Activated T-cell treated with anti-CD3 and anti-CD28 coated beads, Interleukin-2, amount 50 U/mL, for 72 hours (primary cell): ENCODE data around the gene PPP1R13B. TPM values are rescaled to one million over a fixed set of nuclear protein-coding genes. Genes with fewer than 3 reads are reported as not detected.

ENCODE experiments used
- ATAC-seq, 2 donors: fragments of 150-1000 bp; cut with Tn5 transposase; replicated peaks in 1 of 2; 2 replicates each; pipeline ENCODE4 v1.10.0; 2021; ENCODE audit warnings: moderate library complexity in 2 of 2, mild to moderate bottlenecking in 1 of 2
- DNase-seq, 2 donors: peaks; one replicate each; pipeline ENCODE4 v3.0.0; 2021 to 2022; ENCODE audit warnings: mixed read lengths in 1 of 2
- H3K27ac Mint-ChIP-seq: one replicate; pipeline ENCODE4 v1.8.0; 2022; ENCODE audit warnings: mild to moderate bottlenecking, moderate library complexity, mixed read lengths
- H3K27me3 Mint-ChIP-seq: one replicate; pipeline ENCODE4 v1.8.0; 2022; ENCODE audit warnings: low read depth, mixed read lengths
- H3K36me3 Mint-ChIP-seq, 2 donors: one replicate each; pipeline ENCODE4 v1.8.0; 2022; ENCODE audit warnings: mixed read lengths in 2 of 2, mild to moderate bottlenecking in 1 of 2; ENCODE audit not compliant: insufficient read depth in 2 of 2
- H3K4me1 Mint-ChIP-seq: one replicate; pipeline ENCODE4 v1.8.0; 2022; ENCODE audit warnings: low read depth, mixed read lengths
- H3K4me3 Mint-ChIP-seq, 2 donors: one replicate each; pipeline ENCODE4 v1.8.0; 2022; ENCODE audit warnings: mild to moderate bottlenecking in 2 of 2, mixed read lengths in 2 of 2, moderate library complexity in 2 of 2
- H3K9me3 Mint-ChIP-seq, 2 donors: one replicate each; pipeline ENCODE4 v1.8.0; 2022; ENCODE audit warnings: mixed read lengths in 2 of 2
- total RNA-seq, 2 donors: library from RNA; stranded (reverse); gene quantifications; one replicate each; pipeline ENCODE4 v1.2.3, GENCODE V29; 2022

PPP1R13B gene
- total RNA-seq, 2 donors from 2014 or later, result 13.8 to 15.4 TPM

DNA sequence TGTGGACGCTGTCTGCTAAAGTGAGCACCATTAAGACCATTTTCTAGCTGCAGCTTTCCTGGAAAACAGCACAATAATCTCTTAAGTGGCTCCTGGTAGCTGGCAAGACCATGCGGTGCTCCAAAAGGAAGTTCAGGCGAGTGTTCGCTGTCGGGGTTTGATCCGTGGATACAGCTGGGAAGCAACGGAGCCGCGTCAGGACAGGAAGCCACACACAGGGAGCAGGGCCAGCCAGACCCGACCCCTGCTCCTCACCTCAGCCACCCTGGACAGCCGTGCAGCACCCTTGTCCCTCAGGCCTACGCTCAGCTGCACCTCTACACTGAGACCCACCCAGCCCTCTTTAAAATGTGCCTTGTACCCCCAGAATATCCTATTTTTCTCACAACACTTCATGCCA lies 112.4 kb downstream of the PPP1R13B start:
- Mint-ChIP-seq H3K4me3 (no peak overlapping the region), H3K36me3 (no peaks in the 10 kb centered on the region), H3K4me1 (no peaks in the 10 kb centered on the region), H3K27ac (no peak overlapping the region), H3K27me3 (no peaks in the 10 kb centered on the region), H3K9me3 (no peaks in the 10 kb centered on the region)
- DNase-seq, result no peak
- no peak for ATAC-seq

DNA sequence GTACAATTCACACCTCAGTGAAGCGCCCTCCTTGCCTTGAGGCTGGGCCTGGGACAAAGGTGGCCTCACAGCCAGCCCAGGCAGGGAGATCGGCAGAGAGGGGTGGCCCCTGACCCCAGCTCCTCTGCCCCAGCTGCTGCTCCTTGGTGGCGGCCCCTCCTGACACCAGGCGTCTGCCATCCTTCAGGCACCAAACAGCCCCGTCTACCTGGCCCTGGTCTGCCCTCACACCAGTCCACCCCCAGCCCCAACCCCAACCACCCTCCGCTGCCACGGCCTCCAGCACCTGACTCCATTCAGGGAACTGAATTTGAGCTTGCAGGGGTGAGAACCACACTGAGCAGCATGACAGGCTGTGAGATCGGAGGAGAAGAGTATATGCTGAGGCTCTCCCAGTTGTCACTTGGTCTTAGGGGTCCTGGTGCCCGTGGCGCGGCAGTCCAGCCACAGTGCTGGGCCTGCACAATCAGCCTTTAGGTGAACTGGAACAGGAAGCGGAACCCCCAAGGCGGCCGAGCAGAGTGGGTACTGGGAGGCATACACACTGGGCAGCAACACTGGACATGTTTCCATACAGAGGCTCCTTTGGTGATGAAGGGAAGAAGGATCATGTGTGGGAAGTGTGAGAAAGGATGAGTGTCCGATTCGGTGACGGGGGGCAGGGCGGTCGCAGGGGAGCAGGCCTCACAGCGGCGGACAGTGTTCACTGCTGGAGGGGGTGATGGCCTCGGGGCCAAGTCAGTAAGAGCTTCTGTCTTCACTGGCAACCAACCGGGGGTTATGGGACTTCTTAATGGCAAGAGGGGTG lies 113.1 kb downstream of the PPP1R13B start:
- H3K4me1 Mint-ChIP-seq, result no peaks in the 10 kb centered on the region
- H3K27me3 Mint-ChIP-seq, result no peaks in the 10 kb centered on the region
- DNase-seq (no peak), ATAC-seq (no peak)
- H3K4me3 Mint-ChIP-seq, result no peak overlapping the region
- H3K27ac Mint-ChIP-seq, result no peak overlapping the region
- no peaks in the 10 kb centered on the region for H3K9me3 Mint-ChIP-seq
- peaks cover 0 to 2% of the 10 kb centered on the region in 2 donors for H3K36me3 Mint-ChIP-seq

DNA sequence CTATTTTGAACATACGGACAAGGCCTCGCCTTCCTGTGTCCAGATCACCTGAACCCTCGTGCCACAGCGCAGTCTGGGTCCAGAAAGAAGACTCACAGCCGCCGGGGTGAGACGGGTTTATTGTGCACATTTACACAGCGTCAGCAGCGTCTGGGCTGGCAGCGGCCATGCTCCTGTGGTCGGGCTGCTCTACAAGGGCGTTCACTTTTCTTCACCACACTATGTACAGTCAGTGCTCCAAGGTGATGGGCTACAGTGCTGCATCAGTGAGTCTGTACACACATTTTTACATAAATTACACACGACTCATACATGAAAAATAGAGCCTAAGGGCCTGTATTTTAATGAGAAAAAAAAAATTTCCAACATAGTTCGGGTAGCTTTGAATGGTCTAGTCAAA lies 113.7 kb downstream of the PPP1R13B start:
- H3K4me1 Mint-ChIP-seq, result no peaks in the 10 kb centered on the region
- H3K27me3 Mint-ChIP-seq, result no peaks in the 10 kb centered on the region
- DNase-seq (no peak), ATAC-seq (no peak)
- H3K36me3 Mint-ChIP-seq, result peaks cover 0 to 2% of the 10 kb centered on the region in 2 donors
- H3K27ac Mint-ChIP-seq, result no peak overlapping the region
- H3K4me3 Mint-ChIP-seq, result no peak overlapping the region
- no peaks in the 10 kb centered on the region for H3K9me3 Mint-ChIP-seq

DNA sequence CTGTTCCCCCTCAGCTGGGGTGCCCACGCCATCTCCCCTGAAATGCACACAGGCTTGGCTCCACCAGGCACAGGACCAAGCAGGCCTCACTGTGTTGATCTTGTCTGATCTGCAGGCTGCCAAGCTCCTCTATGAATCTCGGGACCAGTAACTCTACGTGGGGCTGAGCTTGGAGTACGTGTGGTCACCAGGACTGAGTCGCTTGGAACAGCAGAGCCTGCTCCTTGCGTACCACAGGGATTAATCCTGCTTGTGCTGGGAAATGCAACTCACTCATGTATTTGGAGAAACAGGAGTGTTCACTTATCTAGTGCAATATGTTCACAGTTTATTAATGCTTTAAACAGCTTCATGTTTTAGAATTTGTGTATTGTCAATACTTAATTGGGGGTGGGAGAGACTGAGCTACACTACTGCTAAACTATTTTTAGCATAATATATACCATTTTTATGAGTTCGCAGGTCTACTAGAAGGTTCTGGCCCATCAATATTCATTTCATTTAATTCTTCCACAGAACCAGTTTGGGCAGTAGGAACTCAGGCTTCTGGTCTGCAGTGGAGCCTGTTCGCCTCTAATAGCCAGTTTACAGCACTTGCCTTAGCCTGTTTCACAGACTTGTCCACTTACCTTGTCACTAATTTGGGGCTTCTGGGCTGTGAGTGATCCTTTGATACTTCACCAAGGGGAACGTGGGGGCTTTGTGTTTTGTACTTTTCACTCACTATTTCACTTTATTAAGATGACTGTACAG lies 114.3 kb downstream of the PPP1R13B start:
- H3K36me3 Mint-ChIP-seq, result peaks cover 0 to 2% of the 10 kb centered on the region in 2 donors
- H3K27me3 Mint-ChIP-seq, result no peaks in the 10 kb centered on the region
- H3K27ac Mint-ChIP-seq, result no peak overlapping the region
- ATAC-seq (no peak), DNase-seq (no peak)
- no peaks in the 10 kb centered on the region for H3K4me1 Mint-ChIP-seq
- no peaks in the 10 kb centered on the region for H3K9me3 Mint-ChIP-seq
- H3K4me3 Mint-ChIP-seq, result no peak overlapping the region

DNA sequence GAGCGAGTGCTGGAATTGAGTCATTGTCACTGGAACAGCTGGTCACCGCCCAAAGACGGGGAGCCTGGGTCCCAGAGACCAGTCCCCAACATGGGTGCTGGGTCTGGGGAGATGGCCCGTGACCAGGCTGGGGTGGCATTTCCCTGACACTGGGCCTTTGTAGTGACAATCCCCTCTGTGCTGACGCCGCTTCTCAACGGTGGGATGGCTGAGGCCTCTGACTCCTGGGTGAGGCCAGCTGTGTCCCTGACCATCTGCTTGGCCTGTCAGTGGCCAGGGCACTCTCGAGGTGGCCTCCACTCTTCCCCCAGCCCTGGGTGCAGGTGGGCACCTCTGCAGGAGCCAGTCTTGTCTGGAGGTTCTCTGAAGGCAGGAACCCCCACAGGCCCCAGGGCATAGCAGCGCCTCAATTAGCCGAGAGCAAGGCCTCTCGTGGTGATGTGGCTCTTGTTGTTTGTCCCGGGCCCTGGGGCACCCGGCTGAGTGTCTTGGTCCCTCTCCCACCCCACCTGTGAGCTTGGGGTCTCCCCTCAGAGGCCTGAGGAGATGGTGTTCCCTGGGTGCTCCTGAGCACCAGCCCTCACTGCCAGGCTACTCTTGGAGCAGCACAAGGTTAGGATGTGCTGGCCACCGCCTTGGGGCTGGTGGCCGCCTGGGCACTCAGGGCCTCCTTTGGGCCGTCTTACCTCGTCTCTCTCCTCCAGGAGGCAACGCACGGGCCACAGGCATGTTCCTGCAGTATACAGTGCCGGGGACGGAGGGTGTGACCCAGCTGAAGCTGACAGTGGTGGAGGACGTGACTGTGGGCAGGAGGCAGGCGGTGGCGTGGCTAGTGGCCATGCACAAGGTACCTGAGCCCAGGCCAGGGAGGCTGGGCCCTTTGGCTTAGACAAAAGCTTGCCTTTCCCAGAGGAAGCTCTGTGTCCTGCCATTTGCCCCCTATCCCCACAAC lies 115.2 kb downstream of the PPP1R13B start:
- H3K36me3 Mint-ChIP-seq, result peaks cover 0 to 2% of the 10 kb centered on the region in 2 donors
- H3K9me3 Mint-ChIP-seq, result no peaks in the 10 kb centered on the region

DNA sequence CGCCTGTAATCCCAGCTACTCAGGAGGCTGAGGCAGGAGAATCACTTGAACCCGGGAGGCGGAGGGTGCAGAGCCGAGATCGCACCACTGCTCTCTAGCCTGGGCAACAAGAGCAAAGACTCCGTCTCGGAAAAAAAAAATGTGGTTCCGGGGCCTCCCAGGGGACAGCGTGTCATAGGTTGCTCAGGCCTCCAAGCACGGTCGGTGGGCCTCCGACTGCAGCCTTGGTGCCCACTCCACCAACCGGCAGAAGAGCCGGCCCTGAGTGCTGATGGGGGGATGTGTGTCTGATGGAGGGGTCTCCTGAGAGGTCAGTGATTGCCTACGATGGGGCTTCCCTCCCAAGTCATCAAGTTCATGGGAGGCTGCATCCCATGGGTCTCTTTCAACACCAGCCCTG lies 115.9 kb downstream of the PPP1R13B start:
- no peak overlapping the region for H3K4me3 Mint-ChIP-seq

More for the DNA sequence above, 115.2 kb downstream of the PPP1R13B start:
- Mint-ChIP-seq H3K4me3 (no peak overlapping the region), H3K27ac (no peak overlapping the region), H3K4me1 (no peaks in the 10 kb centered on the region), H3K27me3 (no peaks in the 10 kb centered on the region)
- no peak for ATAC-seq
- DNase-seq, result no peak

DNA sequence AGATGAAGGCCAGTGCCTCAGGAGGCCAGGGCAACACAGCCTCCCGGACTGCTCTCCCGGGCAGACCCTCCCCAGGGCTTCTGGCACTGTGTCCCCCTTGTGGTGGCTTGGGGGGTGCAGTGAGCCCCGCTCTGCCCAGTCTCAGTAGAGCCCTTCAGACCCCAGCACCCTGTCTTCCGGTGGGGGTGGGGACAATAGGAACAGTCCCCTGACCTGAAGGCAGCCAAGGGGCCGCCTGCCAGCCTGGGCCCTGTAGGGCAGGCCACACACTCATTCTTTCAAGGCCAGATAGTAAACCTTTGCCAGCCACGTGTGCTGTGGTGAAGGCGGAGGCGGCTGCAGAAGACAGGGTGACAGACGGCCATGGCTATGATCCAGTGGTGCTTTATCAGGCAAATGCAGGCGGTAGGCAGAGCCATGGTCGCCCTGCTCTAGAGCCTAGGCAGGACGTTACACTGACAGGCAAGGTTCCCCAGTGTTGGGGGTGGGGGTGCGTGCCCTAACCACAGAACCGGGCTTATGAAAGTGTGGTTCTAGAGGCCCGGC lies 116.8 kb downstream of the PPP1R13B start:
- DNase-seq (no peak), ATAC-seq (no peak)
- Mint-ChIP-seq H3K27ac (no peak overlapping the region), H3K9me3 (no peaks in the 10 kb centered on the region), H3K36me3 (peaks cover 0 to 2% of the 10 kb centered on the region in 2 donors), H3K27me3 (no peaks in the 10 kb centered on the region), H3K4me1 (no peaks in the 10 kb centered on the region), H3K4me3 (no peak overlapping the region)

More for the DNA sequence above, 115.9 kb downstream of the PPP1R13B start:
- H3K27ac Mint-ChIP-seq, result no peak overlapping the region
- DNase-seq (no peak), ATAC-seq (no peak)
- no peaks in the 10 kb centered on the region for H3K9me3 Mint-ChIP-seq
- peaks cover 0 to 2% of the 10 kb centered on the region in 2 donors for H3K36me3 Mint-ChIP-seq
- H3K27me3 Mint-ChIP-seq, result no peaks in the 10 kb centered on the region
- H3K4me1 Mint-ChIP-seq, result no peaks in the 10 kb centered on the region

DNA sequence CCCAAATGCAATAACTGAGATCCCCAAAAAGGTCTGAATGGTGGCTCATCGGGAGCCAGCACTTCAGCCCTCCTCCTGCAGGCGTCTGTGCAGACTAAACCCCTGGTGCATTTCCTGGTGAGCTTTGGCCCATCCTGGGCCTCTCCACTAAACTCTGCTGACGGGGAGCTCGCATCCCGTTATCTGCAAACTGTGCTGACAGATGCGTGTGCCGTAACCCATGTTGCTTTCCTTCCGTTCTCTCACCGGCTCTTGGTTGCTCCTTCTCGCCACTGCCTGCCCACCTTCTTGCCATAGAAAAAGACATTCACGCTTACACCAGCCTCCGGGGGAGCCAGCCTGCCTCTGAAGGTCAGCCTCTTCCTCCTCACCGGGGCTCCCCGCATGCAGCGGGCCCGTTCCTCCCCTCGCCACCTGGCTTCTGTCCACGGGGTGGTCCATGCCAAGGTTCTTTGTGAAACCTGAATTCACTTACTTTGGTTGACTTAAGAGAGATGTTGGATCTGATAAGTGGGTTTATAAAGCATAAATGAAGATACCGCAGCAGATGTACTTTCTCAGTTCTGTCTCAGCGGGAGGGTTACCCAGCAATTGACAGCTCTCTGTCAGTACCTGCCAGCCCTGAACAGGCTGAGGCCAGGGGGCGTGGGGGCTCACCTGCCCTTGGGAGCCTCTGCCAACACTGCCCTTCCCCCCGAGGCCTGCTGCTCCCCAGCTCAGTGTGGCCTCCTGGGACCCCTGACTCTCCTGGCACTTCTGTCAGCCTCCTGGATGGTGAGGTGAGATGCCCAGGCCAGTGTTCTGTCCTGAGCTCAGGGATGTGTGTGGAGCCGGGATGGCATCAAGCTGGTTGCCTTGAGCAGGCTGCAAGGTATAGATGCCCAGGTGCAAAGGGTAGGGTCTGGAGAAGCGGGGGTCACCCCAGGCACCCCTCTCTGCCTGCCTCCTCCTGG lies 117.6 kb downstream of the PPP1R13B start:
- Mint-ChIP-seq H3K27ac (no peak overlapping the region), H3K9me3 (no peaks in the 10 kb centered on the region), H3K4me1 (no peaks in the 10 kb centered on the region), H3K27me3 (no peaks in the 10 kb centered on the region), H3K36me3 (peaks cover 0 to 2% of the 10 kb centered on the region in 2 donors), H3K4me3 (no peak overlapping the region)
- DNase-seq (no peak), ATAC-seq (no peak)

DNA sequence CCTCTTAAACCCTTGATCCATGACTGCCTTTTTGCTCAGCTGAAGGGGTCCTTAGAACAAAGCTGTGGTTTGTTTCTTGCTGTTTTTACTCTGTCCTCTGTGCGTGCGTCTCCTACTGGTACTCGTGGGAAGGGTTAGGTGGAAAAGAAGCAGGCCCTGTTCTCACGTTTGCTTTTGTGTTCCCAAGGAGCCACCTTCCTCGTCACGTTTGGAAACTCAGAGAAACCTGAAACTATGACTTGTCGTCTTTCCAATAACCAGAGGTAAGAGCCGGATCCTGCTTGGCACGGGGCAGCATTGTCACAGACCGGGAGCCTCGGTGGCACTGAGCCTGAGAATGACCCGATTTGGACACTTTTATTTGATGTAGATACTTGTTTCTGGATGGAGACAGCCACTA lies 118.7 kb downstream of the PPP1R13B start:
- H3K9me3 Mint-ChIP-seq, result no peaks in the 10 kb centered on the region
- H3K4me3 Mint-ChIP-seq, result no peak overlapping the region
- no peaks in the 10 kb centered on the region for H3K27me3 Mint-ChIP-seq
- H3K4me1 Mint-ChIP-seq, result no peaks in the 10 kb centered on the region
- DNase-seq (no peak), ATAC-seq (no peak)
- H3K36me3 Mint-ChIP-seq, result peaks cover 0 to 2% of the 10 kb centered on the region in 2 donors
- H3K27ac Mint-ChIP-seq, result no peak overlapping the region

DNA sequence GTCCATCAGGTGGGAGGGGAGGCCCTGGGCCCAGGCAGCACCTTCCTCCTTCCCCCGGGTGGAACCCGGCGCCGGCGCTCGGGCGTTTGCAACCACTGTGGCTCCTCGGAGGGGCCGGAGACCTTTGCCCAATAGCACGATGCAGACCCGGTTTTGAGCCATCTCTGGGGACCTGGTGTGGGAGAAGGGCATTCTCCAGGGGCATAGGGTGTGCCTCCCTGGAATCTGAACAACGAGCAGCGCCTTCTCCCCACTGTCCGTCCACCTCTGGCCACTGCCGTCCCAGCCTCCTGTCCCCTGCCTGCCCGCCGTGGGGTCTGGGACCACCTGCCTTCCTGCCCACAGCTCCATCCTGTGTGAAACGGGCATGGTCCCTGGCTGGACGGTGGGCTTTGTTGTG lies 119.2 kb downstream of the PPP1R13B start:
- Mint-ChIP-seq H3K36me3 (peaks cover 0 to 2% of the 10 kb centered on the region in 2 donors), H3K9me3 (no peaks in the 10 kb centered on the region)
- no peak for ATAC-seq

DNA sequence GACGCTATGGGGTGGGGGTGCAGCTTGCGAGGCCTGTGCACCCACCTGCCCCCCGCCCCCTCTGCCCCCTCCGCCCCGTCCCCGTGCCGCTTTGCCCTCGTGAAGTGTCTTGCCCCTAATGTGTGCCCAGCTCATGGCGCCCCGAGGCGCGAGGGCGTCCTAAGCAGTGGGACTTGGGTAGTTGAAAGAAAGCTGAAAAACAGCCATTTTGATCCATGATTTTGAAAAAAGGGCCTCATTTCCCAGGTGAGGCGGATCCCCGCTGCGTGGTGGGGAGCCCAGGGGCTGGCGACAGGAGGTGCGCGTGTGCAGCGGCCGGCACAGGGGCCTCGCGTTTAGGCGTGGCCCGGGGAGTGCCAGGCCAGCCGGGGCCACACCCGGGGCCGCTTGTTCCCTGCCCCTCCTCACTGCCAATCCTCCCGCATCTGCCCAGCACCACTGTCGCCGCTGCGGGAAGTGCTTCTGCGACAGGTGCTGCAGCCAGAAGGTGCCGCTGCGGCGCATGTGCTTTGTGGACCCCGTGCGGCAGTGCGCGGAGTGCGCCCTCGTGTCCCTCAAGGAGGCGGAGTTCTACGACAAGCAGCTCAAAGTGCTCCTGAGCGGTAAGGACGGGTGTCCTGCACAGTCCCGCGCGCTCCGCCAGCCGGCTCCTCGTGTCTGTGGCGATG lies 119.9 kb downstream of the PPP1R13B start:
- H3K4me3 Mint-ChIP-seq, result no peak overlapping the region
- peaks cover 0 to 2% of the 10 kb centered on the region in 2 donors for H3K36me3 Mint-ChIP-seq
- DNase-seq (no peak), ATAC-seq (no peak)
- H3K27ac Mint-ChIP-seq, result no peak overlapping the region
- H3K9me3 Mint-ChIP-seq, result no peaks in the 10 kb centered on the region
- no peaks in the 10 kb centered on the region for H3K27me3 Mint-ChIP-seq
- no peaks in the 10 kb centered on the region for H3K4me1 Mint-ChIP-seq

More for the DNA sequence above, 119.2 kb downstream of the PPP1R13B start:
- no peak for DNase-seq
- H3K27ac Mint-ChIP-seq, result no peak overlapping the region
- no peak overlapping the region for H3K4me3 Mint-ChIP-seq
- H3K27me3 Mint-ChIP-seq, result no peaks in the 10 kb centered on the region
- H3K4me1 Mint-ChIP-seq, result no peaks in the 10 kb centered on the region
